ENCODE data around the gene ZNF184.
A peak's percentile ranks its signal among the peaks of the same experiment; 100 is the strongest.

ZNF184 gene

DNA sequence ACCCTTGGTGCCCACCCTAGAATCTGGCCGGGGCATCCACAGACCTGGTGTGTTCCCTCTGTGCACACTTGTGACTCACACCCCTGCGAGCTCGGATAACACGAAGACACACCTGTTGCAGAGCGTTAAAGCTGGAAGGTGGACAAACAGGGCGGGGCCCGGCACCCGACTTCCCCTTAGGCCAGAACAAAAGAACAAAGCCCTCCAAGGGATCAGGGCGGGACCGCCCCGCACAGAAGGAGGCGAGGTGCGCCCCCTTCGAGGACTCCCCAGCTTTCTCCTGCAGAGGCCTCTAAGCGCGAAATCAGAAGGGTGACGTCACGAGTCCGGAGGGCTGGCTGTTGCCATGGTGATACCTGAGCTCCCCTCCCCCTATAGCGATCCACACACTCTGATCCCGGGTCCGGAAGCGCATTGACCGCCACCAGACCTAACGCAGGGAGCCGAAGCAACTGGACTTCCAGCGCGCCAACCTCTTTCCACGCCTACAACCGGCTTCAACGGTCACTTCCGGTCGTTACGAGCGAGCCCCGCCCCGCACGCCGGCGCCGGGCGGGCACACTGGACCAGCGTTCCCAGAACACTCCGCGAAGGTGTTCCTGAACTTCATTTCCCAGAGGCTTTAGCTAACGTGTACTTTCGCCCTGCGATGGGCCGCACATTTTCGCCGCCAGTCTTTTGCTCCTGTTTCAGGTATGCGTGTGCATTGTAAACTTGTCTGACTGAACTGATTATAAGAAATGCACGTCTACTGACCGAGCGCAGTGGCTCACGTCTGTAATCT is at the start of gene ZNF184:
Gene ZNF184 (minus strand): TSS at position 489 of the 784 bp plus-strand sequence. CDS start 811 bp downstream, outside the sequence.
- peak; percentile 78 for DNase-seq

DNA sequence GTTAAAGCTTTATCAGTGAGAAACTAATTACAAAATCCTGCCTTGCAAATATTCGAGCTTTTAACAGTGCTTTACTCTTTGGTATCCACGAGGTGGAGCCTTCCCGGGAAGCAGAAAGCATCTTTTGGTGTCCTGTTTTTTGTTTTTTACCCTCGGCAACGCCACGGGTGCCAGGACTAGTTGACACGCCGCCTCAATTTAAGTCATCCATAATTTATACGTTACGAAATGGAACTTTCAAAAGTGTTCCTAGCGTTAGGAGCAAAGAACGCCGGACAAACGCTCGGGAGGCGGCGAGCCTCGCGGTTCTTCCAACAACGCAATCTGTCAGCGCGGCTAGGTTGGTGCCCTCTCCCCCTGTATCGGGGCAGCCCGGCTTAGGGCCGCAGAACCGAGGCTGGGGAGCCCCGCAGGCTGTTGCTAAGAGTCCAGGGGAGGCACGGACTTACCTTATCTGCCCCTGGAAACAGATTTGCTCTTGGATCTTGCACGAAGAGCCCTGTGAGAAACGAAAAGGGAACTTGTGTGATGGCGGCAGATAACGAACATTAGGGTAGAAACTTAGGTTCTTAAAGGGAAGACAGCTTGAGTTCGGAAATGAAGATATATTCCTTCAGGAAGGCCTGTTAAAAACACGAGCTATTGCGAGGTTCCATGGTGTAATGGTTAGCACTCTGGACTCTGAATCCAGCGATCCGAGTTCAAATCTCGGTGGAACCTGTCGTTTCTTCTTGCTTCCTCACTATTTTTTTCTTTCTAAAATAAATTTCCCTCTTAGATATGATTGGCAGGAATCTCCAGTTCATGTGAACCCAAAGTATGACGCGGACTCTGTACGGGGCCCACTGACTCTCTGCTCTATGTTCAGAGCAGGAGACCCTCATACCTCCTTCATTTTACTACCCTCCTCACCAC is 46.2 kb upstream of the ZNF184 start:
- DNase-seq = peak; percentile 55

DNA sequence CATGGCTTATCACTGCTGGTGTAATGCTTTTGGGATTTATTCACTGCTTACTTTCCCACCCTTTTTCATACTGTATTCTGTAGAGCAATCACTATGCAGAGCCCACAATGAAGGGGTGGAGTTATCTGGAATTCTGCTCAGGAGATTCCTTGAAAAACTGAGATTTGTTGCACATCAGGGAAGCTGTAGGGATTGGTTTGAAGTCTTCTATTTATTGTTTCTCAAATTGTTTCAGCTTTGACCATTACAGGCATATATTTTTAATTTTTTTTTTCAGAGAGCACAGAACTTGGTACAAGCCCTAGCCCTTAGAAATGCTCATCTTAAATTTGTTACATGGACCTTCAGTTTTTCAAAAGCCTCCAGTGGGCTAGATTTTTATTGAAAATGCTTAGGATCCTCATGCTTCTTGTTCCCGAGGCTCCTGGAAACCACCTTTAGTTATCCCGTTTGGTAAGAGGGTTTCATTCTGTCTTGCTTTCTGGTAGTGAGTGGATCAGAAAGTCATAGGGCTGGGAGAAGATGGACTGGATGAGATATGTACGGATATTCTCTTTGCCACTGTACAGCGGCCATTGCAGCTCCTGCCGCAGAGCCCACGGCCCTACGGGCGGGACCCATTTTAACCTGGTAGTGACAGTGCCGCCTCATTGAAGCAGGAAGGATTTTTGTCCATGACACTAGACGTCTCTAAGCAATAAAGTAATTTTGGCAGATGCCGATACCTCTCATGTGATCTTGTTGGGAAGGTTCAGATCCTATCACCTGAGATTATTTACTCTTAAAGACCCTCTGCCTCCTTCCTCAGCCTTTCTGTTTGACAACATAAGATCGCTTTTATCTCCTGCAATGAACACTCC is 45.3 kb upstream of the ZNF184 start:
- DNase-seq = no peak

DNA sequence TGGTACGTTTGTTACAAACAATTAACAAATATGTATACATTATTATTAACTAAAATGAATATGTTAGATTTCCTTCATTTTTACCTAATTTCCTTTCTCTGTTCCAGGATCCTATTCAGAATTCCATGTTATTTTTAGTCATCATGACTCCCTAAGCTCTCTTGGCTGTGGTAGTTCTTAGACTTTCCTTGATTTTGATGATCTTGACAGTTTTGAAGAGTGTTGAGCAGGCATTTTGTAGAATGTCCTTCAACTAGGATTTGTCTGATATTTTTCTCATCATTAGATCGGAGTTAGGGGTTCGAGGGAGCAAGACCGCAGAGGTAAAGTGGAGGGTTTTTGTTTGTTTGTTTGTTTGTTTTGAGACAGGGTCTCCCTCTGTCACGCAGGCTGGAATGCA is 44.3 kb upstream of the ZNF184 start:
- no peak for DNase-seq

DNA sequence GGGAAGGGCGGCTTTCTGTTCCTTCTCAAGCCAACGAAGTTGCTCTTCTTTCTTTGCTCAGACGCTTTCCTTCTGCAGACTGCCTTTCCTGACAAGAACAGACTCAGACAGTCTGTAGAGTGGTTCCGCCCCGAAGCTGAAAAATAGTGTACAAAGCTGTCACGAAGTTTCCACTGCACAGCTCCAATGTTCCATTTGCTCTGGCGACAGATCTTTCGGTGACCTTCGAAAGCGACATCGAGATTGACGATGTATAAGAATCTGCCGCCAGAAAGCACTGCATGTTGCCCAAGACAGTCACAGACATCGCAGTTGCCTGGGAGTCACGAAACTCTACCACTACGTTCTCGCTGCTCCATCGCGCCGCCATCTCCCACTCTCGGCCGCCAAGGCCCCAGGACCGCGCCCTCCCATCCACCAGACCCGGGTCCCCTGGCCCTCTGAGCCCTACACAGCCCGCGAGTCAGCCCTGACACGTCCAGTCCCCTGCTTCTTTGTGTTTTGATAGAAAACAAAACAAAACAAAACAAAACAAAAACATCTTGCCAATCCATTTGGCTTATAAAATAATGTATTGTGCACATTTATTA is 42.1 kb upstream of the ZNF184 start:
- no peak for DNase-seq

DNA sequence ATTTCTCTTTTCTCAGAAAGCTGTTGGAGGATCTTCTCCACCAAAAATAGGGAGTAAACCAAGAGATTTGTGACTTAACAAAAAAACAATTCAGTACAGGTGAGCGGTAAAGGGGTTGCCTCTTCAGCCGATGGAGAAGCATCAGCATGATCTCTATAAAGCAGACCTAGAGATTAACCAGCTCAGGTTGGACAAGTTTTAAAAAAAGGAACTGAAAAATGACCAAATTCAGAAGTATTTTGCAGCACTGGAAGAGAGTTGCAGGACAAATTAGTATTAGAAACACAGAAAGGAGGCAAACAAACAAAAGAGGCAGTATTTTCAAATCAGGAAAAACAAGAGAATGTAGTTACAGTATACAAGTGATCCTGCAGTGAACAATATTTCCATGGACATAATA is 39.6 kb upstream of the ZNF184 start:
- DNase-seq = no peak

DNA sequence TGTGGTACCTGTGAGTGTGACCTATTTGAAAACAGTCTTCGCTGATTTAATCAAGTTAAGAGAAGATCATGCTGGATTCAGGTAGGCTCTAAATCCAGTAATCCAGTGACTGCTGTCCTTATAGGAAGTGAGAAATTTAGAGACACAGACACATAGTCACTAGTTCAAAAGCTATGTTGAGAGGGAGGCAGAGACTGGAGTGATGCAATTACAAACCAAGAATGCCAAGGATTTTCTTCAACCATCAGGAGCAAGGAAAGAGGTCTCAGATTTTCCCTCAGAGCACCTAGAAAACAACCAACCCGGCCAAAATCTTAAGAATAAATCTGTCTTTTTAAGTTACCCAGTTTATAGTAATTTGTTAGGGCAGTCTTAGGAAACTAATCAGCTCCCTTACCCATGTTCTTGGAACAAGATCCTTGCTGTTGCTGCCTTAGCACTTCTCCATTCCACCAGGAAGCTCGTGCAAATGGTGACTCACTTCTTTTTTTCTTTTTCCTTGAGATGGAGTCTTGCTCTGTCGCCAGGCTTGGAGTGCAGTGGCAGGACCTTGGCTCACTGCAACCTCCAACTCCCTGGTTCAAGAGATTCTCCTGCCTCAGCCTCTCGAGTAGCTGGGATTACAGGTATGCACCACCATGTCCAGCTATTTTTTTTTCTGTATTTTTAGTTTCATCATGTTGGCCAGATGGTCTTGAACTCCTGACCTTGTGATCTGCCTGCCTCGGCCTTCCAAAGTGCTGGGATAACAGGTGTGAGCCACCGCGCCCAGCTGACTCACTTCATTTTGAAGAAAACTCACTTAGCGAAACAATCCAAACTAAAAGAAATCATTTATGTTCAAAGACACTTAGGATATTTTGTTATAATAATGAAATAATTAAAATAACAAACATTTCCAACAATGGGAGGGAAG is 34.4 kb upstream of the ZNF184 start:
- DNase-seq = no peak

DNA sequence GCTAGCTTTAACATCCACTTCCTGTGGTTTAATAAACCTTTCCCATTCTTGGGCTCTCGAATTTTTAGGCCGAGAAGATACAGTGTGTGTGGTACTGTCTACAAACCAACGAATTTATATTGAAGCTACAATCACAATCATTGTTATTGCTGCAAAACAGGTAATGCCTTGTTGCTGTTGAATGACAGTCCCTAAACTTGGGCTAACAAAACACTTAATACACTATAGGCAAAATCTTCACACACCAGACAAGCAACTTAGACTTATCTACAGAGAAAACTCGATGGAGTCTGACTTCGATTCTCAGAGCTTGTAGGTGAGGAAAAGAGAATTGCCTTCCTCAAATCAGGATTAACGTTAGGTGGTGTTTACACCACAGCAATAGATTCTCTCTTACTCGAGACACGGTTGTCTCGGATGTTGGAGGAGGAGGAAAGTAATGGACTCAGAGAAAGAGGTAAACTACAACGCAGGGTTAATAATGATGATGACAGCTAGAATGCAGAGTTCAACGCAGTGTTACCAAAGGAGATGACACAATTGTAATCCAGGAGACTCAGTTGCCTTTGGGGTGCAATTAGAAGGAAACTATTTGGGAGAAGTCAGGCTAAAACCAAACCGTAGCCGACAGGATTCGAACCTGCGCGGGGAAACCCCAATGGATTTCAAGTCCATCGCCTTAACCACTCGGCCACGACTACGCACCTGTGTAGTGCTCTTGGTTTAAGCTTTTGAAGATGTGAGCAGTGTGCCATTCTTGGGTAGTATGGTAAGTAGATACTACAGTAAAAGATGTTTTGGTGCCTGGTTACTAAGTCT is 32.5 kb upstream of the ZNF184 start:
- peak; percentile 51 for DNase-seq

DNA sequence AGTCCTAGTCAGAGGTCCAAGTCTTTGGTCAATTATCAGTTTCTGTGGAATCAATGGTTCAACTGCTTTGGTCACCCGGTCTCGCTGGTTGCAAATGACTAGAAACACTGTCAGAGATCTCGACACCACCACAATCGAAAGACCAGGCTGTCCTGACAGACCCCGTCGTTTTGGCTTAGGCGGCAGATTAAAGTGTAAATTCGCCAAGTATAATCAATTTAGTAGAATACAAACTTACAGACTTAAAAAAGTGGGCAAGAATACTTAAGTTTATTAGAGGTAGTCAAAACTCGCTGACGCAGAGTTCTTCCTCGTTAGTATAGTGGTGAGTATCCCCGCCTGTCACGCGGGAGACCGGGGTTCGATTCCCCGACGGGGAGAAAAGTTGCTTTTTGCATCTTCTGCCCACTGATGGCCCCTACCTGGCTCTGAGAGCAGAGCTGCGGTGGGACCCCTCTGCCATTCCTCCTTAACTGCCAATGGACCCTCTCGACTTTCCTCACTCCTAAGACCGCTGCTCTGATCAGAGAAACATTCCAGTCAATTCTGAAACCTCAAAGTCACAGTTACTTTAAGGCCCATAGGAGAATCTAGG is 30.6 kb upstream of the ZNF184 start:
- DNase-seq = peak; percentile 79

DNA sequence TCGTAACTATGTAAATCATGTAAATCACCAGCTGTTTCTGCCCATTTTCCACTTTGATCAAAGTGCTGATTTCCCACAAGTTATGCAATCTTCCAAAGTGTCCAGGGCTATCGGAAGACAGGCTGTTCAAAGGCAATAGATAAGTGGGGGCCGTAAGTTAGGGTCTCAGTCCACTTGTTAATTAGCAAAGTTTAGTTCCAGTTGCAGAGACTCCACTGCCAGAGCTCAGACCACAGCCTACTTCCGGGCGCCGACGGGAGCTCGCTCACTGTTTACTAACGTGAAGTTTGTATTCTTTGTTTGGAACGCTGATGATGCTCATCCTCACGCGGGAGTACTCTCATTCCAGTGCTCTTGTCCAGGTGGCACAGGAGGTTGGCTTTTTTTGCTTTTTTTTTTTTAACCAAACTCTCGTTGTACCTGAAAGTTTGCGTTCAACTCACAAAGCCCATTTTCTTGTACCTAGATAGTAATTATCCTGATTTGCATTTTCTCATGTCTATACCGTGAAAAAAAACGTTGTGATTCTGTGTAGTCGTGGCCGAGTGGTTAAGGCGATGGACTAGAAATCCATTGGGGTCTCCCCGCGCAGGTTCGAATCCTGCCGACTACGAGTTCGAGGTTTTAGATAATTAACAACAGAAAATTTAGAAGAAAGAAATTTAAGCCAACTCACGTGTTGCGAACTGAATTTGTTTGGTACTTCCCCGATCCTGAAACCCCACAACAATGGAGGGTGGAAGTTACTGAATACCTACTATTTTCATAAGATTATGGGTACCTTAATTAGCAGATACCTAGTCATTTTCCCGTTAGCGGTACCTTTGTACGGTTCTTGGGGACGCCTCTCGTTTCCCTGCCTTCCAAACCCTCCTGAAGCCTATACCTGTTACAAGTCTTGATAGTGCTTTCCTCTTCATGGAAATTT is 29.9 kb upstream of the ZNF184 start:
- peak; percentile 66 for DNase-seq

DNA sequence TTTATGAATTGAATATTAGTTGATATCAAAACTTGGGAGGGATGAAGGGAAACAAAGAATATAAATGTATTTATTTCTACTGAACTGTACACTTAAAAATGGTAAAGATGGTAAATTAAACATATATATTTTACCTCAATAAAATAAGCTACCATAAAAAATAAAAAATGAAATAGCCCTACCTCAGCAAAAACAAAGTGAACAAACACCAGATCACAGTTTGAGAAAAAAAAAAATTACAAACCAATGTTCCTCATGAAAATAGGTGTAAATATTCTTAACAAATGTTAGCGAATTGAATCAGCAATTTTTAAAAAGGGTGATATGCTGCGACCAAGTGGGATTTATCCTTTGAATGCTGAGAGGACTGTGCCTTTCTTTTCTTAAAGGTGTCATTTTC is 28.3 kb upstream of the ZNF184 start:
- DNase-seq = no peak

DNA sequence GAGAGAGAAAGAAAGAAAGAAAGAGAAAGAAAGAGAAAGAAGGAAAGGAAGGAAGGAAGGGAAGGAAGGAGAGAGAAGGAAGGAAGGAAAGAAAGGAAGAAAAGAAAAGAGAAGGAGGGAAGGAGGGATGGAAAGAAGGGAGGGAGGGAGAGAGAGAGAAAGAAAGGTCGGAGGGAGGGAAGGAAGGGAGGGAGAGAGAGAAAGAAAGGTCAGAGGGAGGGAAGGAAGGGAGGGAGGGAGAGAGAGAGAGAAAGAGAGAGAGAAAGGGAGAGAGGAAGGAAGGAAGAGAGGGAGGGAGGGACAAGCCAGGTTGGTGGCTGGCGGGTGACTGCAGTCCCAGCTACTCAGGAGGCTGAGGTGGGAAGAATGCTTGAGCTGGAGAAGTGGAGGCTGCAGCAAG is 27.3 kb upstream of the ZNF184 start:
- no peak for DNase-seq

DNA sequence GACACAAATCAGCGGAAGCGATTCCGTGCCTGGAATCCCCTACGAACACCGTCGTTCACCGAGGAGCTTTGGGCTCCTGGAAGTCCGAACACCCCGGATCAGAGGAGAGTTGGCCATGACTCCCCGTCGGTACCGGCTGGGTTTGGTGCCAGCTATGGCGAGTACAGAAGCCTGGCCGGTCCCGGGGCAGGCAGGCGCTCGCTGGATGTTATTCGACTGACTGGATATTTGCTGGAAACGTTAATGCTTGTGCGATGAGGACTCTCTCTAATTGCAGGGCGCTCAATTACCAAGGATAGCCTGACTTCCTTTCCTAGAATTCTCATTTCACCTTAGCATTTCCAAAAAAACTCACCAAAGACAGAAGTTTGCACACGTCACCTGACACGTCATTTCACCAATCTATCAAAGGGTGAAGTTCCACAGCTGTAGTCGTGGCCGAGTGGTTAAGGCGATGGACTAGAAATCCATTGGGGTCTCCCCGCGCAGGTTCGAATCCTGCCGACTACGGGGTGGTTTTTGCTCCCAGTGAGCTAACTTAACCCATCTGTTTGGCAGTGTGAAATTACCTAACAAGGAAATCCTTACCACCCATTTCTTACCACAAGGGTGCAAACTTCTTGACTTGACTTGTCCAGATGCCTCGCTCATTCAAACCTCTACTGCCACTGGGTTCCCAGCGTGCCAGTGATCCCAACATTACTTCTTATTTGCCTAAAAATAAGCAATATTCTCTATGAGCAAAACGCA is 22.7 kb upstream of the ZNF184 start:
- DNase-seq = peak; percentile 10

DNA sequence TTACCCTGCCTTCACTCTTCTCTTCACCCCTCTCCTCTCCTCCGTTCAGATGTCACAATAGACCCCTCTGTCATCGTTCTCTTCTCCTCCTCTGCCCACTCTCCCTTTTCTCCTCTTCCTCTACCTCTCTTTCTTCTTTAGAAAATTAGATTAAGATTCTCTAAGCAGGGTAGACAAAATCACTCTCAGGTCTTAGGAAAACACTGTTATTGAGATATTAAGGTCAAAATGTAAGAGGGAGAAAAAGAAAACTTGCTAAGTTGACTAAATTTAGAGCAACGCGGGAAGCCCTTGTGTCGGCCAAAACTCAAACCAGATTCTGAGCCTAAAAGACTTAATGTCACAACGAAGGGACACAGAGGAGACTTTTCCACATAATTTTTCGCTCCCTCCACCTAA is 22.1 kb upstream of the ZNF184 start:
- no peak for DNase-seq

DNA sequence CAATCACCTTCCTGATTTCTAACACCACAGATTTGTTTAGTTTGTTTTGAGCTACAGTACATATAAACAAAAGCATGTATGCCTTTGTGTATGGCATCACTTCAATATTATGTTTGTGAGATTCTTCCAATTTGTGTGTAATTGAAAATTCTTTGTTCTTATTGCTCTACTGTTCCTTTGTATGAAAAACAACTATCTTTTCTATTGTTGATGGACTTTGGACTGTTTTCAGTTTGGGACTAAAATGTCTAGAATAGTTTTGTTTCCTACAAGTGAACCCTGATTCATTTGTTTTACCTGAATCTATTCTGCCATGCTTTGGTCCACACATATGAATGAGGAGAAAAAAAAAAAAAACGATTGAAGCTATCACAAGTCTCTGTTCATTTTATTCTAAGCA is 21.2 kb upstream of the ZNF184 start:
- DNase-seq = no peak

DNA sequence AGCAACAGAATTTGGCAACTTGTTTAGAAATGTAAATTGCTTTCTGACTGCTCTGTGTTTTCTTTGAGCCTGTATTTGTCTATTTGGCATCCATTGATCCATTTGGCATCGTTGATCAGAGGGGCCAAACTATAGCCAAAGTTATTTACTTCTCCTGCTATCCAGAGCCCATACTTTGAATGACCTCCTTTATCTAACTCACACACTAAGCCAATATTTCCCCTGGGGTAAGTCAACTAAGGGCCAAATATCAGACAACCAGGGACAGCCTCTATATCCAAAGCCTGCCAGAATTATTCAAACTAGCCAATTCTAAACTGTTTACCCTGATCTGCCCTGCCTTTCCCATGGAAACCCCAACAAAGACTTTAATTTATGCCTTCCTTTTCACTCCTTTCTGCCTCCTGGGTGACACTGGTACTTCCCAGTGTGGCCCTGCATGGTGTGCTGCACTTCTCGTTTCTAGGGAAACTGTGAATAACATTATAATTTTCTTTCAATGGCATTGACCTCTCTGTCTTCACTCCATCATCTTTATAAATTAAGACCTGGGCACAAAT is 19.8 kb upstream of the ZNF184 start:
- no peak for DNase-seq

DNA sequence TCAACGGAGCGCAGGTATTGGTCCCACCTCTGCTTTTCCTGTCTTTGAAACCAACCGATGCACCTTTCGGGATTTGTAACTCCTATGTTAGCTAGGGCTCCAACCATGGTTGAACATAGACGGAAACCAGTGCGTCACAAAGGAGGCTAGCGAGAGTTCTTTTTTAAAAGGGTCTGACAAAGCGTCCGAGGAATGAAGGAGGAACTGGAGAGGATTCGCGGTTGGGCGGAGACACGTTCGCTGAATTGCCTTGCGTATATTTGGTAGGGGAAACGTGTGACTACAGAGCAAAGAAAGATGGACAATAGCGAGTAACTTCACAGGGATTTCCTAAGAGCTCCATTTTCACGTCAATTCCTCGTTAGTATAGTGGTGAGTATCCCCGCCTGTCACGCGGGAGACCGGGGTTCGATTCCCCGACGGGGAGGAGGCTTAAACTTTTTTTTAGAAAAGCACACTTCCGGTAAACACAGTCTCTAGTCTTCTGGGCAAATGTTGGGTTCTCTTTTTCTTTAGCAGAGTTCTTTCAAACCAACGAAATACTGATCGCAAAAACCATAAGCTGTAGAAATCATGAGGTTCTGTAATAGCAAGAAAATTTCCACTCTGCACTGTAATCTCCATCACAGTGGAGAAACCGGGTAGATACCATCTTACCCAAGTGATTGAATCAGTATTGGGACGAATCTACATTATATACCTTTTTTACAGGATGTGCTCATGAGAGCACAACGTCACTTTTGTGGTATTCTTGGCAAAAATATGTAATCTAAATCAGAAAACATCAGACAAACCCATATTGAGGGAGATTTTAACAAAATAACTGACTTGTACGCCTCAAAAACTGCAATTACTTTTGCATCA is 6.6 kb upstream of the ZNF184 start:
- DNase-seq = peak; percentile 88
